NCI-H2227 (cell line): ENCODE measurements around the gene MUC21.

Experiments used
- DNase-seq: peaks from one replicate; lab custom pipeline; 2025; ENCODE audit not compliant: unreplicated experiment; lab: John Stamatoyannopoulos, UW

Gene MUC21

DNA sequence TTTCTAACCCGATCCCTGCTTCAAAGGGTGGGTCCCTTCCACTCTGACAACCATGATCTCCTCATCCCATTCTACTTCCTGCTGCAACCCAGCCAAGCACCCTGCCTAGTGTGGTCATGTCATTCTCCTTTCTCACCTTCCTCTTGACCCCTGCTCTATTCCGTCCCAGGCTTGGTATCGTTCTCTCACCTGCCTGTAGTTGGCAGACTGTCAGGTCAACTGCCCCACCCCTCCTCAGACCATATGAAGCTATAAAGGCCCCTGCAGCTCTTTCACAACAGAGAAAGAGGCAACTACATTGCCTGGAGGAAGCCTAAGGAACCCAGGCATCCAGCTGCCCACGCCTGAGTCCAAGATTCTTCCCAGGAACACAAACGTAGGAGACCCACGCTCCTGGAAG, at the start of gene MUC21:
Gene MUC21 (plus strand): TSS at position 280 of the 400 bp plus-strand sequence. CDS start 241 bp downstream, outside the sequence.
- no peak for DNase-seq

DNA sequence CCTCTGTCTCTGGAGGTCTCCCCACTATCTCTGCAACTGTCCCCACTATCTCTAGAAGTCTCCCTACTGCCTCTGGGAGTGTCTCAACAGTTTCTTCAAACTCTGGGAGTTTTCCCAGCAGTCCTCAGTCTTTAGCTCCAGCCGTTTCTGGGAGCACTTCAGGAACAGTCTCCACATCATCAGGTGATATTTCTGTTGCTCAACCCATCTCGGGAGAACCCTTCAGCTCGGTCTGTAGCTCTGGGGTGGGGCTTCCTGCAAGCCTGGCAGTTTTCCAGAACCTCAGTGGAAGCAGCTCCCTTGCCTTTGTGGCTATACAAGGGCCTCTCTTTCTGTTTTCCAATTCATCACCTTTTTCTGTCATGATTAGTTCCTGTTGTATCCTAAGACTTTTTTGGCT, 48.5 kb upstream of the MUC21 start:
- no peak for DNase-seq

DNA sequence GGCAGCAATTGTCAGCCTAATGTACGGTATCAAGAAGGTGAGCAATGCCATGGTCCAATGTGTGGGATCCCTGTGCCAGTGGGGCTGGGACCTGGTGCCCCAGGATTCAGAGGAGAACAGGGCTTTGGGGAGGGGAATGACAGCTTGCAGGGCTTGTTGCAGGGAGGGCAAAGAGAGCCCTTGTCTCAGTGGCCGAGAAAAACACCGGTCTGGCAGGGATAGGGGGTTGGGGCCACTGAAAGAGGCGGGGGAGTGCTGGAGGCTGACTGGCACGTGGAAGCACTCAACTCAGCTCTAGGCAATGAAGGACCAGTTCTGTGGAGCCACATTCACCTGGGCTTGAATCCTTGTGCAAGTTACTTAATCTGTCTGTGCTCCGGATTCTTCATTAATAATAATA, 46.3 kb upstream of the MUC21 start:
- DNase-seq = no peak

DNA sequence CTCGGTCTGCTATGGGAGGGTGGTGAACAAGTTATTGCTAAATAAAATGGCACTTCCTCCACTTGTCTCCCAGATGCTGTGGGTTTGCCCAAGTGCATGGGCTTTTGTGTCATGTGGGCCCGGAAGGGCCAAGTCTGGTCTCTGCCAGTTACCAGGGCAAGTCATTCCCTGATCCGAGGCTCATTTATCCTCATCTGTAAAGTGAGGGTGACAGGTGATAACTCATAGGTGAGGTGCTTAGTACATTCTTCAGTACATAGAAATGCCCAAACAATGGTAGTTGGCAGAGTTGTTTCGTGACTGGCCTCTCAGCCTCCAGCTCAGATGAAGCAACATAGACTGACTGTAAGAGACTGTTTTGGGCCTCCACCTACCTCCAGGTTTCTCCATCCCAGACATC, 44.8 kb upstream of the MUC21 start:
- no peak for DNase-seq

DNA sequence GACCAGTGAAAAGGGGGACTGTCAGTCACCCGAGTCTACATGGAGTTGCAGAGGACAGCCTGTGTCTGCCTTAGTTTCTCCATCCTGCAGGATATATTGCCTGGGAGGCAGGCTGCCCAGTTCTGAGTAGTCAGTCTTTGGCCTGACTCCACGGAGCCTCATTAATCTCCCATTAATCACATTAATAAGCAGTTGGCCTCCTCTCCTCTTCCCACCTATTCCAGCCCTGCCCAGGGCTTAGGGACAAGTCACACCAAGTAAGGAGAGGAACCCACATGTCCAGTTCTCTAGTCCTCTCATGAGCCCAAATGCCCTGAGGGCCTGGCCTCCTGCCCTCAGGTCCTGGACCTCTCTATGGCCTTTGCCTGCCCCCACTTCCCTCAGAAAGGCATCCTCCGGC, 44.0 kb upstream of the MUC21 start:
- DNase-seq = no peak

DNA sequence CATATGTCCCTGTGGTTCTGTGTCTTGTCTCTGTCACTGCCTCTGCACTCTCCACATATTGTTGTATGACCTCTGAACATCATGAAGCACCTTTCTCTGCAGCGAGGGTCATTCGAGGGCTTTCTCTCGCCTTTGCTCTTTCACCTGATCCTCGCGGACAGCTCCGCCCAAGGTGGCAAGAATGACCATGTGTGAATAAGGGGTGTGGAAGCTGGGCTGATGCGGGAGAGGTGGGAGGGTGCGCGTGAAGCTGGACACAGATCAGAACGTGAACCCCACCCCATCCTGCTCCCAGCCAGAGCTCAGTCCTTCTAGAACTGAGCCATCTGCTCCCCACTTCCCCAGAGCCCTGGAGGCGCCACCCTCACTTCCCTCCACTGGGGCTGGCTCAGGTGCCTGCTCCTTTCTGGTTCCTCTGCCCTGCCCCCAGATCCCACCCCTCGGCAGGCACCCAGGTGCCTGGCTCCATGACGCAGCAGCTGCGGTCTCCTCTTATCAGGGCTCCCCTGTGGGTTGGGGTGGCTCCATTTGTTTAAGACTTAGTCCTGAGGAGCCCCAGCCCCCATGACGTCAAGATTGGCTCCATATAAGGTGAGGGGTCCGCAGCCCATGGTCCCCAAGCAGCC, 43.0 kb upstream of the MUC21 start, which contains the start of gene MUCL3:
Gene MUCL3 (plus strand): TSS at position 613 of the 626 bp plus-strand sequence. CDS start 27 bp downstream, outside the sequence.
- DNase-seq = no peak

DNA sequence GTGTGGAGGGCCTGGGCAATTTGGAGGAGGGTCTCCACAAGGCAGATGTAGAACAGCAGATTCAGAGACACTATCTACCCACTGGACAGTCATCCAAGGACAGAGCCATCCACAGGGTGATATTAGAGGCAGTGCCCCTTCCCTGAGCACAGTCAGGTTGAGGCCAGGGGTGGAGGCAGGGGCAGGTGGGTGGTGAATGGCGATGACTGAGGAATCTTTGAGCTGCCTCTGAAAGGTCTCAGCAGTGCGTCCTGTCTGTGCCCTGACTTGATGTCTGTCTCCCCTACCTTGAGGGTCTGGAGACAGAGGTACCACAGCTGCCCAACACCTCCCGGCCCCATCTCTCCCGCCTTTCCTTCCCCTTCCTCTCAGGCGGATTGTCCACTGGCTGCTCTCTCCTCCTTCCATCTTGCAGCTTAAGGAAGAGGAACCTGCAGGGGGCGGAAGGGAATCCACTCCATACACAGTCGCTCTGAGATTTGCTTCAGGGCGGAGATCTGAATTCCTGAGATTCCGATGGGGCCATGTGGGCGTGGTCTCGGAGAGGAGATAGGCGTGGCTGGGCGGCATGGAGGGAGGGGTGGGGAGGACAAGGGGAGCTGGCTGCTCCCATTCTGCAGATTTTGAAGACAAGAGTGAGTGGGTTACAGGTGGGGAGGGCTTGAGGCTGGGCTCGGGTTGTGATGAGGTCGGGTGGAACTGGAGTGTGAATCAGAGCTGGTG, 41.0 kb upstream of the MUC21 start:
- DNase-seq = peak; percentile 7

DNA sequence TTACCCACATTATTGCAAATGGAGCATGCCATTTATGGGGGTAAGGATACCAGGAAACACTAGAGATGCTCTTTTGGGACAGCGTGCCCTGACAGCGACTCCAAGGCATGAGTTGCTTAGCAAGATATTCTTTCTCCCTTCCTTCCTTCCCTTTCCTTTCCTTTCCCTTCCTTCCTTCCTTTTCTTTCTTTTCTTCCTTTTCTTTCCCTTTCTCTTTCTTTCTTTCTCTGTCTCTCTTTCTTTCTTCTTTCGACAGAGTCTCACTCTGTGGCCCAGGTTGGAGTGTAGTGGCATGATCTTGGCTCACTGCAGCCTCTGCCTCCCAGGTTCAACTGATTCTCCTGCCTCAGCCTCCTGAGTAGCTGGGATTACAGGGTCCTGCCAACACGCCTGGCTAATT, 39.5 kb upstream of the MUC21 start:
- no peak for DNase-seq

DNA sequence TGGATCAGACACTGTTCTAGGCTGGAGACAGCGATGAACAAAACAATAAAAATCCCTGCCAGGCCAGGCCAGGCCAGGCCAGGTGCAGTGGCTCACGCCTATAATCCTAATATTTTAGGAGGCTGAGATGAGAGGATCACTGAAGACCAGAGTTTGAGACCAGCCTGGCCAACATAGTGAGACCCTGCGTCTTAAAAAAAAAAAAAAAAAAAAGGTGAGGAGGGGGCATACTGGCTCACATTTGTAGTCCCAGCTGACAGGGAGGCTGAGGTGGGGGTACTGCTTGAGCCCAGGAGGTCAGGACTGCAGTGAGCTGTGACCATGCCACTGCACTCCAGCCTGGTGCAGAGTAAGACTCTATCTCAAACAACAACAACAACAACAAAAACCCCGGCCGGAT, 38.2 kb upstream of the MUC21 start:
- DNase-seq = no peak

DNA sequence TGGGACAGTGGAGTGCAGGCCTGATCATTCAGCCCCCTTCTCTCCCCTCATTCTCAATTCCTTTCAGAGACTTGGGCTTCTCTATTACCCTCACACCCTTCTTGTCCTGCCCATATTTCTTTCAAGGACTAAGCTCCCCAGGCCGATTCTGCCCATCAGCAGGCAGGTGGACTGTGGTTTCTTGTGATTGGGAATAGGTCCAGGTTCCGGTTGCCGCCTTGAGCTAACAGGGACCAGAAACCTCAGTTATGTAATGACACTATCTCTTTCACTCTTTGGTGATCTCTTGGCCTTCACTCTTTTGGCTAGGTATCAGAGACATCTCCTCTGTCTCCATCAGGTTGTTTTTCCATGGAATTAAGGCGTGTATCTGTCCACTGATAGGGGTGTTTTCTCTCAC, 36.3 kb upstream of the MUC21 start:
- DNase-seq = no peak

DNA sequence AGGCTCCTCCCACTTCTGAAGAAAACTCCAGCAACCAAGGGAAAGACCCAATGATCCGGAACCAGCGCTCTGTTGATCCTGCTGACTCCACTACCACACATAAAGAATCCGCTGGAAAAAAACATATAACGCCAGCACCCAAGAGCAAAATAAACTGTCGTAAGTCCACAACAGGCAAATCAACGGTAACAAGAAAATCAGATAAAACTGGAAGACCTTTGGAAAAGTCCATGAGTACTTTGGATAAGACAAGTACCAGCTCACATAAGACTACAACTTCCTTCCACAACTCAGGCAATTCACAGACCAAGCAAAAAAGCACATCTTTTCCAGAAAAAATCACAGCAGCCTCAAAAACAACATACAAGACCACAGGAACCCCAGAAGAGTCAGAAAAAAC, 34.7 kb upstream of the MUC21 start:
- no peak for DNase-seq

DNA sequence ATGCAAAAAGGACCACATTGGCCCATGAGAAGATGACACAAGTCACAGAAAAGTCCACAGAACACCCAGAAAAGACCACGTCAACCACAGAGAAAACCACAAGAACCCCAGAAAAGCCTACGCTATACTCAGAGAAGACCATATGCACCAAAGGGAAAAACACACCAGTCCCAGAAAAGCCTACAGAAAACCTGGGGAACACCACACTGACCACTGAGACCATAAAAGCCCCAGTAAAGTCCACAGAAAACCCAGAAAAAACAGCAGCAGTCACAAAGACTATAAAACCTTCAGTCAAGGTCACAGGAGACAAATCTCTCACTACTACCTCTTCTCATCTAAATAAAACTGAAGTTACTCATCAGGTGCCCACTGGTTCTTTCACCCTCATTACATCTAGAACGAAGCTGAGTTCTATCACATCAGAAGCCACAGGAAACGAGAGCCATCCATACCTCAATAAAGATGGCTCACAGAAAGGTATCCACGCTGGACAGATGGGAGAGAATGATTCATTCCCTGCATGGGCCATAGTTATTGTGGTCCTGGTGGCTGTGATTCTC, 31.5 kb upstream of the MUC21 start:
- DNase-seq = no peak

DNA sequence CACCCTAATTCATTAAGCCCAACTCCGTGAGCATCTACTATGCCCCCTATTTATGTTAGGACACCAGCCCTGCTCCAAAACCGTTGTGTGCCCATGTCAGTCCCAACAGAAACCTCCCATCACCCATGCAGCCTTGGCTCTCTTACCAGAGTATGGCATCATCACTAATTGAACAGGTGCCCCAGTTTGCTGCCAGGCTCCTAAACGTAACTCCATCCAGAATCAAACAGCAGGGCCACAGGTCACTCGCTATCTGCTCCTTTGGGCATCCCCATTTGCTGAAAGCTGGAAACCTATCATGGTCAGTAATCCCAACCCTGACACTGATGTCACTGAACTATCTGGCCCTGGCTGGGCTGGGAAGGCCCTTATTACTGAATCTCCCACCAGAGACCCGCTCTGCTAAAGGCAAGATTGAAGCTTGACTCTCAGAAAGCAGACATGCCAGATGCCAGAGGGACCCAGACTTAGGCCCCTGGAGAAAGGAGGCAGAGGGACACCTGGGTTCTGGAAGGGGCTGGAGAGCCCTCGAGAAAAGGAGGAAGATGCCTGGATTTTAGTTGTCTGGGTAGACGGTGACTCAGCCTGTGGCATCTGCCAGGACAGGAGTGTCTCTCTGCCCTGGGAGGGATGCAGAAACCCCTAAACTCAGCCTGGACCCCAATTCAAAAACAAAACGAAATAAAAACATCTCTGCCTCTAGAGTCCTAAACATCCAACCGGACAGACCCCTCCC, 28.7 kb upstream of the MUC21 start:
- DNase-seq = no peak

DNA sequence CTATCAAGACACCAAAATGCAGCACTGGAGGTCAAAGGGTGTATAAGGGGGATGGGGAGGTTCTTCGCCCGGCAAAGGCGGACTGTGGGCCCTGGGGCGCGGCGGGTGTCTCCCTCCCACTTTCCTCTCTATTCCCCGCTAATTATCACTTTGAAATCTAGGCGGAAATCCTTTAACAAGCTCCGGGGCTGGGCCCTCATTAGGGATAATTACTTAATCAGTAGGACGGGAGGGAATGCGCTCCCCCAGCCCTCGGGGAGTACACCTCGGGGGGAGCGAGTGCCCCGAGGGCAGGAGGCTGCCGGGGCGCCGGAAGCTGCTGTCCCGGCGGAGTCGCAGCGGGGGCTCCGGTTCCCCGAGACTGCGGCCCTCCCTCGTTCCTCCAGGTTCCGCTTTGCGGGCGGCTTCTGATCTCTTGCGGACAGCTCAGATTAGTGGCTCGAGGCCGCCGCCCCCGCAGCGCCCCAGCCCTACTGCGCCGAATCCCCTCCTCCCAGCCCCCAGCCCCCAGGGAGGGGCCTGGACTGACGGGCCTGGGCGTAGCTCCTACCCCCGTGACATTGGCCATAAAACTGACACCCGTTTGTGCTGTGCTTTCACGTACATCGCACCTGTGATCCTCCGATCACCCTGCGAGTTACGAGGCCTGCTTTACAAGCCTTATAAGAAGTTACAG, 28.0 kb upstream of the MUC21 start:
- peak; percentile 60 for DNase-seq

DNA sequence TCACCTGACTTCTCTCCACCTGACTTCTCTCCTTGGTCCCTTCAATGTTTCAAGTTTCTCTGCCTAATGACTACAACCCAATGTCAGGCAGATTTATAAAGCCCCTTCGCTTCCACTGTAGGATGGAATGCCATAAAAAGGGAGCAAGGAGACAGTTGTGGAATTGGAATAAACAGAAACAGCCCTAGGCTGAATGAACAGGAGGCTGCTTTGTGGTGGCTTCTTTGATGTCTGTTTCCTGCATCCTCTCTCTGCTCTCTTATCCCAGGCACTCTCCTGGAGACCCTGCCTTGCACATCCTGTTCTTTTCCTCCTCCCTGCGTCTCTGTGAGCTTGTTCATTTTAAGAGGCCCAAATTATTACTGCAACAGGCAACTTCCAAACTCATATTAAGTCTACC, 25.8 kb upstream of the MUC21 start:
- DNase-seq = no peak

DNA sequence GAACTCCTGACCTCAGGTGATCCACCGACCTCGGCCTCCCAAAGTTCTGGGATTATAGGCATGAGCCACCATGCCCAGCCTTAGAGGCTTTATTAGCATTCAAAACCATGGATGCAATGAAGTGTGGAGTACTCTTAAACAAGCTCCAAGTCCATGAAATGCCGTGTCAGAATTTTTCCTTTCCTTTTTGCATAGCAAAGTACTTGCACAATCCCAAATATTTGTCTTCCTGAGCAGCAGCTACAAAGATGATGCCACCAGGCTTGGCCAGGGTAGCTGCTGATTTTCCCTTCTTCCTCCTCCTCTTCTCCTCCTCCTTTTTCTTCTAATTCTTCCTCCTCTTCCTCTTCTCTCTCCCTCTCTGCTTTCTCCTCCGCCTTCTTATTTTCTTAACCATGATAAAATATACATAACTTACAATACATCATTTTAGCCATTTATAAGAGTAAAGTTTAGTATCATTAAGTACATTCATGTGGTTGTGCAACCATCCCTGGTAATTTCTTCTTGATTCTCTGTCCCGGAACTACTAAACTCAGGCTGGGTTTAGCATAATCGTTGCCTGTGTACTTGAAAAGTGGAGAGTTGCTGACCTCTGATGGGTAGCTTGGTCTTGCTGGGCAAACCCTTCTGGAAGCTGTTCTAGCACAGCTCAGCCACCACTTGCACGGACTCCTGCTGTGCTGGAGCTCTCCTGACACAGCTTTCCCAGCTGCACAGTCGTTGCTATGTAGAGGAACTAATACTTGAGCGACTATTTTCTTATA, 22.4 kb upstream of the MUC21 start:
- DNase-seq = peak; percentile 26

DNA sequence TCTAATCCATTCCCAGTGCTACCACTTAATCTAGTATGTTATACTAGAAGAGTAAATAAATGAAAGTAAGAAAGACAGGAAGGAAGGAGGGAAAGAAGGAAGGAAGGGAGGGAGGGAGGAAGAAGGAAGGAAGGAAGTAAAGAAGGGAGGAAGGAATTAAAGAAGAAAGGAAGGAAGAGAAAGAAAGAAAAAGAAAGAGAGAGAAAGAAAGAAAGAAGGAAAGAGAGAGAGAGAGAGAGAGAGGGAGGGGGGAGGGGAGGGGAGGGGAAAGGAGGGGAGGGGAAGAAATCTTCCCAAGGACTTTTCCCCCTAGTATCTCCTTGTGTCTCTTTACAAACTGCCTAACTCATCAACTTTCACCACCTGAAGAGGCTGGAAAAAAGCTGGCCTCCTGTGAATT, 20.8 kb upstream of the MUC21 start:
- no peak for DNase-seq

DNA sequence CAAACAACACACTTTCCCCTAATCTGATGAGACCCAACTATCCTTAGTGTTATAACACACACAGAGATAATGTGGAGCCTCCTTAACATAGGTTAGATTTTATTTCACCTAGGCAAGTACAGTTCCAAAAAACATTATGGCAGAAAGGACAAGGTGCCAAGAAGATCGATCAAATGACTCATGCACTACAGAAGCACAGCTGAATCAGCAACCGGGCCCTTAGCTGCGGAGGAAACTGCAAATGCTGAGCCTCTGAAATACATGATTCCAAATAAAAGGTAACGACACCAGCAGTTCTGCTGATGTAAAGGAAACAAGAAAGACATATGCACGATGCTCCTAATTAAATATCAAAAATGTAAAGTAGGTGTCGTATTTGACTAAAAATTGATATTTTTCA, 19.9 kb upstream of the MUC21 start:
- no peak for DNase-seq

DNA sequence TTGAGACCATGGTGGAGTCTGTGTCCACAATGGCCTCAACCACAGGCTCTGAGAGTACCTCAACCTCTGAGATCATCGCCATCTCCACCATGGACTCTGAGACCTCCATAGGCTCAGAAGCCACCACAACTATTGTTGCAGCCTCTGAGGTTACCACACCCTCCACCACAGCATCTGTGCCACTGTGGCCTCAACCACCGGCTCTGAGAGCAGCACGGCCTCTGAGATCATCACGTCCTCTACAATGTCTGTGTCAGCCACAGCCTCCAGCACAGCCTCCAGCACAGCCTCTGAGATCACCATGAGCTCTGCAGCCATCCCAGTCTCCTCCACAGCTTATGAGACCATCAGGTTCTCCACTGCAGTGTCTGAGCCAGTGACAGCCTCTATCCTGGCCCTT, 19.4 kb upstream of the MUC21 start:
- no peak for DNase-seq

DNA sequence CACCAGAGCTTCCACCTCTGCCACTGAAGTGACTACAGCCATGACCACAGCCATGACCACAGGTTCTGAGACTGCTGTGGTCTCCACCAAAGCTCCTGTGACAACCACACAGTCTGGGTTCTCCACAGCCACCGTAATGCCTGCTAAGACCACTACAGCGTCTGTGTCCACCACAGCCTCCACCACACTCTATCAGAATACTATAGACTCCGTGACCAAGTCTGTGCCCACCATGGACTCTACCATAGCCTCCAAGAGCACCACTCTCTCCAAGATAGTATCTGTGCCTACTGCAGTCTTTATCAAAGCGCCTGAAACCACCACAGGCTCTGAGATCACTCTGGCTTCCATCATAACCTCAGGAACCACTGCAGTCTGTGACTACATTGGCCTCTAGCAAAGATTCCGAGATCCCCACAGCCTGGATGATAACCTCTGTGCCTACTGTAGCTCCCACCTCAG, 18.3 kb upstream of the MUC21 start:
- no peak for DNase-seq
